DND-41 (cell line): ENCODE results near the gene FAM53A.

ENCODE experiments used
- ATAC-seq: fragments of 200-7000 bp; cut with Tn5 transposase; 3 replicates; pipeline ENCODE4 v1.9.1; 2021; ENCODE audit warnings: low read depth; ENCODE audit not compliant: insufficient read depth
- DNase-seq: peaks from one replicate; pipeline ENCODE4 v3.0.0-alpha.2; 2020
- H2AFZ ChIP-seq: 2 replicates; pipeline ENCODE4 v1.6.0; 2012; ENCODE audit warnings: low read depth, low read length
- H3K27ac ChIP-seq: 2 replicates; pipeline ENCODE4 v1.5.1; 2012; ENCODE audit warnings: low read length, inconsistent platforms
- H3K27me3 ChIP-seq: fragments of 200-600 bp; sonication (generic); 2 replicates; pipeline ENCODE4 v1.6.0; 2012; ENCODE audit warnings: low read length, mild to moderate bottlenecking, inconsistent platforms; ENCODE audit not compliant: insufficient read depth, poor library complexity
- H3K36me3 ChIP-seq: 2 replicates; pipeline ENCODE4 v1.5.1; 2012; ENCODE audit warnings: low read length, inconsistent platforms; ENCODE audit not compliant: insufficient read depth
- H3K4me1 ChIP-seq: 2 replicates; pipeline ENCODE4 v1.5.1; 2012; ENCODE audit warnings: mild to moderate bottlenecking, low read length; ENCODE audit not compliant: insufficient read depth
- H3K4me2 ChIP-seq: 2 replicates; pipeline ENCODE4 v1.6.0; 2012; ENCODE audit warnings: mild to moderate bottlenecking, moderate library complexity, low read length, inconsistent platforms; ENCODE audit not compliant: insufficient read depth
- H3K4me3 ChIP-seq, 2 experiments: fragments of 200-600 bp in 1 of 2; shearing (Covaris generic) in 1 of 2; 2 replicates each; pipeline ENCODE4 v1.5.1; 2012 to 2016; ENCODE audit warnings: inconsistent platforms in 2 of 2, low read length in 2 of 2, mild to moderate bottlenecking in 2 of 2, low read depth in 1 of 2, moderate library complexity in 1 of 2
- H3K79me2 ChIP-seq: 2 replicates; pipeline ENCODE4 v1.6.0; 2012; ENCODE audit warnings: low read length, inconsistent platforms; ENCODE audit not compliant: insufficient read depth
- H3K9ac ChIP-seq: 2 replicates; pipeline ENCODE4 v1.6.0; 2012; ENCODE audit warnings: low read depth, mild to moderate bottlenecking, inconsistent platforms, low read length, moderate library complexity
- H3K9me3 ChIP-seq: 2 replicates; pipeline ENCODE4 v1.5.1; 2012; ENCODE audit warnings: low read length, moderate library complexity, mild to moderate bottlenecking, inconsistent platforms; ENCODE audit not compliant: insufficient read depth, severe bottlenecking
- H4K20me1 ChIP-seq: 2 replicates; pipeline ENCODE4 v1.6.0; 2012; ENCODE audit warnings: low read length; ENCODE audit not compliant: insufficient read depth
- CTCF ChIP-seq: IDR thresholded peaks from 2 replicates; pipeline ENCODE4 v1.5.1; 2012; ENCODE audit warnings: borderline replicate concordance, low read length, moderate library complexity, mild to moderate bottlenecking; ENCODE audit not compliant: poor library complexity, severe bottlenecking; ENCODE audit errors: extremely low read depth
- EZH2 ChIP-seq: IDR thresholded peaks from 3 replicates; pipeline ENCODE4 v1.6.1; 2012; ENCODE audit warnings: borderline replicate concordance, low read depth, mild to moderate bottlenecking, moderate library complexity, low read length, inconsistent platforms; ENCODE audit not compliant: severe bottlenecking

The FAM53A gene

GRCh38 chr4:1625600-1626138, 58.4 kb downstream of the FAM53A start:
- ATAC-seq (no peak), DNase-seq (no peak)
- Histone ChIP-seq H3K4me3 (no peak overlapping the region), H4K20me1 (peaks cover 3% of the 10 kb centered on the region), H2AFZ (no peak overlapping the region), H3K4me1 (no peaks in the 10 kb centered on the region), H3K27ac (no peak overlapping the region), H3K4me2 (no peak overlapping the region), H3K9me3 (peaks cover 4% of the 10 kb centered on the region), H3K79me2 (no peaks in the 10 kb centered on the region), H3K9ac (no peak overlapping the region), H3K27me3 (no peaks in the 10 kb centered on the region), H3K36me3 (no peaks in the 10 kb centered on the region)
- TF ChIP-seq CTCF (no peak), EZH2 (no peak)

GRCh38 chr4:1624519-1624910, 59.6 kb downstream of the FAM53A start:
- Histone ChIP-seq H3K79me2 (no peaks in the 10 kb centered on the region), H2AFZ (no peak overlapping the region), H3K27me3 (no peaks in the 10 kb centered on the region), H4K20me1 (no peaks in the 10 kb centered on the region; the same call in 1 of the 2 replicates), H3K9ac (no peak overlapping the region), H3K36me3 (no peaks in the 10 kb centered on the region), H3K4me1 (no peaks in the 10 kb centered on the region), H3K27ac (no peak overlapping the region), H3K4me2 (no peak overlapping the region), H3K9me3 (peaks cover 4% of the 10 kb centered on the region), H3K4me3 (no peak overlapping the region)
- TF ChIP-seq CTCF, result no peak
- no peak for TF ChIP-seq EZH2
- ATAC-seq, result no peak
- DNase-seq, result no peak

- H3K4me1 ChIP-seq, result no peaks in the 10 kb centered on the region
Measured at GRCh38 chr4:1623821-1624518, 60.1 kb downstream of the FAM53A start.

More at GRCh38 chr4:1623821-1624518, 60.1 kb downstream of the FAM53A start:
- no peak overlapping the region for H3K4me3 ChIP-seq
- DNase-seq, result no peak
- H3K4me2 ChIP-seq, result no peak overlapping the region
- no peaks in the 10 kb centered on the region for H3K79me2 ChIP-seq
- peaks cover 4% of the 10 kb centered on the region for H3K9me3 ChIP-seq
- H4K20me1 ChIP-seq, result no peaks in the 10 kb centered on the region
- TF ChIP-seq EZH2 (no peak), CTCF (no peak)
- no peak overlapping the region for H2AFZ ChIP-seq
- no peak overlapping the region for H3K9ac ChIP-seq
- no peaks in the 10 kb centered on the region for H3K36me3 ChIP-seq
- H3K27me3 ChIP-seq, result no peaks in the 10 kb centered on the region
- no peak for ATAC-seq
- H3K27ac ChIP-seq, result no peak overlapping the region
